IPS-18c (cell line): ENCODE measurements around the gene THPO.

Source experiments
- H3K4me3 ChIP-seq: 2 replicates; pipeline ENCODE4 v1.7.0; 2013; ENCODE audit warnings: low read depth, mild to moderate bottlenecking, low read length, moderate library complexity; ENCODE audit not compliant: insufficient read depth
- H3K9me3 ChIP-seq: one replicate; pipeline ENCODE4 v1.6.1; 2013; ENCODE audit warnings: mild to moderate bottlenecking, low read length, moderate library complexity; ENCODE audit not compliant: control insufficient read depth, insufficient read depth

The THPO gene

DNA sequence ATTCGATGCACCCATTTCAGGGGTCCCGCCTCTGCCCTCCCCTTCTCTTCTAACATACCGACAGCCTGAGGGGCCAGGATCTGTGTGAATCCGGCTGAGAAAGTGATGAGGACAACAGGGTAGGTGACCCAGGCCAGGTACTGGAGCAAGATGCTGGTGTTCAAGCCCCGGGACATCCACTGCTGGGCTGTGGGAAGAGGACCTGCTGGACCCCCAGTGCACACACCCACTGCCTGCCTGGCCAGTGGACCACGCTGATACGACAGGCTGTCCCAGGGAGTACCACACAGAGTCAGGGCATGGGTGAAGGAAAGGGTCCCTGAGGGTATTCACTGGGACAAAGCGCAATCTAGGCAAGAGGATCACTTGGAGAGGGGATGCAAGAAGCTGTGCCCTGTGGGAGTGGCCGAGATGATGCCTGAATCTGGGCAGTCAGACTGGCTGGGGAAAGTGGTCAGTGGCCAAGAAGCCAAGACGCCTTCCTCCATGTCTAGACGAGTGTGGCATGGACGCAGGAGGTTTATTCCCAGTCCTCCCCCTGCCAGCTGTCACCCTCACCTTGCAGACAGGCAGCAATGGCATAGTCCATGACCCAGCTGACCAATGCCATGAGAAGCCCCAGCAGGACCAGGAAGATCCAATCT, 19.8 kb downstream of the THPO start:
- Histone ChIP-seq H3K4me3 (no peak overlapping the region), H3K9me3 (no peaks in the 10 kb centered on the region)

GRCh38 chr3:184357248-184358123, 20.5 kb downstream of the THPO start:
- Histone ChIP-seq H3K4me3 (no peak overlapping the region), H3K9me3 (no peaks in the 10 kb centered on the region)

GRCh38 chr3:184355261-184356040, 22.6 kb downstream of the THPO start:
- no peak overlapping the region for H3K4me3 ChIP-seq

GRCh38 chr3:184354754-184355153, 23.3 kb downstream of the THPO start:
- H3K9me3 ChIP-seq: no peaks in the 10 kb centered on the region

More at GRCh38 chr3:184355261-184356040, 22.6 kb downstream of the THPO start:
- H3K9me3 ChIP-seq: no peaks in the 10 kb centered on the region

GRCh38 chr3:184354121-184354728, 23.8 kb downstream of the THPO start:
- no peak overlapping the region for H3K4me3 ChIP-seq
- no peaks in the 10 kb centered on the region for H3K9me3 ChIP-seq

More at GRCh38 chr3:184354754-184355153, 23.3 kb downstream of the THPO start:
- H3K4me3 ChIP-seq: no peak overlapping the region

- Histone ChIP-seq H3K4me3 (no peak overlapping the region), H3K9me3 (no peaks in the 10 kb centered on the region)
Observed at GRCh38 chr3:184353546-184353941, 24.5 kb downstream of the THPO start.

DNA sequence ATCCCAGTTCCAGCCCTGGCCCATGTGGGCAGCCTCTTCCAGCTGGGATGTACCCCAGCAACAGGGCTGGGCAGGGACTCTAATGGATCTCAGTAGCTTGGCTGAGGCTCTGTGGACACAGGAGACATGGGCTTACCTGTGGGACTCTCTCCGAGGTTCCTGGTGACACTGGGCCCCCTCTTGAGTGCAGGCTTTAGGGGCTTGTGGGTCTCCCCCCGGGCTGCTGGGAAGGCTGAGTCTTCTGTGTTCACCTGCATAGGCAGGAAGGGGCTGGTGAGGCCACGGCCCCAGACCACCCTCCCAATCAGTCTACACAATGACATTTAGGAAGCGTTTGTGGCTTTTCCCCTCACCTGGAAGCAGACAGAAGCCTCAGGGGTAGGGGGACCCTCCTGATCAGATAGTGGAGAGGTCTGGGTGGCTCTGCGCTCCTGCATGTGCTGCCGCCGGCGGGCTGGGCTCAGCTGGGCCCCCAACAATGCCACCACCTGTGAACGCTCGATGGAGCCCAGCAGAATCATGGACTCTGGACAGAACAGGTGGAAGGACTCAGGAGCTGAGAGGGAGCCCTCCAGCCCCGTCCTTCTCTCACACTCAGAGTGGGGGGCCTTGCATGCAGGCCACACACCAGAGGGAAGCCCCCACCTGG, 25.0 kb downstream of the THPO start:
- no peak overlapping the region for H3K4me3 ChIP-seq
- H3K9me3 ChIP-seq: no peaks in the 10 kb centered on the region

- no peaks in the 10 kb centered on the region for H3K9me3 ChIP-seq
- no peak overlapping the region for H3K4me3 ChIP-seq
Observed at GRCh38 chr3:184352149-184352785, 25.7 kb downstream of the THPO start.

DNA sequence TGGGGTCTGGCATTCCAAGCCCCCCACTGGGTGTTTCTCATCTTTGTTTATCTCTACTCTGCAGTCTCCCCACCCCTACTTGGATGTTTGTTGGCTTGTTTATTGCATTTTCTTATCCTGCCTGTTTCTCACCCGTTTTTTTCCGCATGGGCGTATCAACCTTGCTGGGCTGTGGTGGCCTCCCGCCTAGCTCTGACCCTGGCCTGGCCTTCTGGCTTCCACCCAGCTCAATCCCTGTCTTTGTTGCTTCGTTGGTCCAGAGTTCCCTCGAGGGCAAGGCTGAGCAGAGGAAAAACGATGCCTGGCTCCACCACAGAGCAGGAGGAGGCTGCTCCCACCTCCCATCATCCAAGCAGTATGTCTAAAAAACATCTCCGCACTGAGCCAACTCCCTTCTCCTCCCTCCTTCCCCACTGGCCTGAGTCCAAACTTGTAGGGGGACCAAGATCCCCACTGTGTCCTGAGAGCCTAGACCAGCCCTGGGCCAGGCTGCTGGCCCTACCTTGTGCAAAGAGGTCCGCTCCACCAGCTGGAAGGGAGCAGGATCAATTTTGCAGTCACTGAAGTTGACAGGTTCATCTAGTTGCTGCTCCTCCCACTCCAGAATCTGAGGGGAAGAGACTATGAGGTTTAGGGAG, 26.4 kb downstream of the THPO start:
- H3K4me3 ChIP-seq: no peak overlapping the region
- H3K9me3 ChIP-seq: no peaks in the 10 kb centered on the region

GRCh38 chr3:184350618-184351017, 27.4 kb downstream of the THPO start:
- H3K9me3 ChIP-seq: no peaks in the 10 kb centered on the region
- H3K4me3 ChIP-seq: no peak overlapping the region

DNA sequence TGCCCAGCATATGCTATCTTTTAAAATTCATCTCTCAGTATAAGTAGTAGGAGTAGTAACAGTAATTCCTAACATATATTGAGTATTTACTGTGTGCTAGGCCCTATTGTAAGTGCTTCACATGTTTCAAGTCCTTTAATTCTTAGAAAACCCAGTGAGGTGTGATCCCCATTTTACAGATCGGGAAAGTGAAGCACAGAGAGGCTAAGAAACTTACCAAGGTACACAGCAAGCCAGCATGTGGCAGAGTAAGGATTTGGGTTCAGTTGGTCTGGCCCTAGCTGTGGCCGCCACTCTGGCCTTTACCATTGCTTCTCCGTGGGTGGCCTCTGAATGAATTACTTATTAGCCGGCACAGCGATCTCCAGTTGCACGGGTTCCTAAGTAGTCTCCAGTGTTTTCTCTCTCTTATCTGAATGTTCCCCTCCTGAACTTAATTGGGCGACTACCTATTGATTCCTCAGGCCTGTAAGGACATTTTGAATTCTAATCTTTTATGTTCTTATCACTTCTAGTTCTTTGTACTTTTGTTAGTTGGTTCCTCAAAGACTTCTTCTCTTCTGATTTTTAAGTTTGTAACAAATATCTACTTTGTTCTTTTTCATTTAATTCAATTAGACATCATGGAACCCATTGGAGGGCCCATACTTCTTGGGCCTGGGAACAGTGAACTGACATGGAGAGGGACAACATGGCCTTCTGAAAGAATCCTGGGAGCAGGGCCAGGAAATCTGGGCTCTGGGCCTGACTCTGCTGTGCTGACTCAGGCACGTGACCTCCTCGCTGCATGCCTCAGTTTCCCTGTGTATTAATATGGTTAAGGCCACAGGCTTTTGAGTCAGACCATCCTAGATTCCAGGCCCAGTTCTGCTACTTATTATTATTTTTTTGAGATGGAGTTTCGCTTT, 28.2 kb downstream of the THPO start:
- Histone ChIP-seq H3K9me3 (no peaks in the 10 kb centered on the region), H3K4me3 (no peak overlapping the region)

DNA sequence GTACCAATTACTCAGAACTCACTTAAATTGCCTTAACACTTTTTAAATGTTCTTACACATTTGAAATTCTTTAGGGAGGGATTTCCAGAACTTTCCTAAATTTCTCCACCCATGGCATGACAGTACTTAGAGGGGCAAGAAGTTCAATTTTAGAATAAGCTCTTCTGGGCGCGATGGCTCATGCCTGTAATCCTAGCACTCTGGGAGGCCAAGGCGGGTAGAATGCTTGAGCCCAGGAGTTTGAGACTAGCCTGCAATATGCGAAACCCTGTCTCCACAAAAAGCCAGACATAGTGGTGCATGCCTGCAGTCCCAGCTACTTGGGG, 30.0 kb downstream of the THPO start:
- H3K4me3 ChIP-seq: no peak overlapping the region

DNA sequence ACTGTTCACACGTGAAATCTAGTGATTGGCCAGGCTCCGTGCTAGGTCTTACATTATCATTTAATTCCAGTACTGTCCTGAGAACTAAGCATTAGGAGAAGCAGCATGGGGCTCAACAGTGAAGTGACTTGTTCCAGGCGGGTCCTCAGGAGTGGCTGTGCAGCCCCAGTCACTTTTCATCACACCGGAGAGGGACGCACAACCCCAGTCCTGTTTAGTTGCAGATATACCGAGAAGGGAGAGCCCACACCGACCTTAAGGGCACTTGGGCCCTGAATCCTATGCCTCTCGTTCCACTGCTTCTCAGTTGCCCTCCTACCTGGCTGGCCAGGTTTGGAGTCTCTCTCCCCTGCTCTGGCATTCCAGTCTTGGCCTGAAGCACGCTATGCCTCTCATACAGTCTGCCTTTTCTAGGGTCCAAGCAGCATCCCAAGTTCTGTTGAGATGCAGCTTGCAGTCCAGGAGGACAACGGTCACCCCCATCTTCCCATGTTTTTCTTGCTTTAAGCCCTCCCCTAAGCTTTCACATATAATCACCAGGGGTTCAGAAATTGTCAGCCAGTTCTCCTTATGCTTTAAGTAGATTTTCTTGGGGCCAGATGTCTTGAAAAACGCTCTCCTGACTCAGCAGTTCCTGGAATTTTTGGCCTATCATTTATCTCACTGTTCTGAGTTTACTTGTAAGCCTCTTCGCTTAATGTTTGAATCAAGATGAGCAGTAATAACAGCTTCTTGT, 30.5 kb downstream of the THPO start:
- no peak overlapping the region for H3K4me3 ChIP-seq
- H3K9me3 ChIP-seq: no peaks in the 10 kb centered on the region

More for the DNA sequence above, 30.0 kb downstream of the THPO start:
- H3K9me3 ChIP-seq: no peaks in the 10 kb centered on the region

DNA sequence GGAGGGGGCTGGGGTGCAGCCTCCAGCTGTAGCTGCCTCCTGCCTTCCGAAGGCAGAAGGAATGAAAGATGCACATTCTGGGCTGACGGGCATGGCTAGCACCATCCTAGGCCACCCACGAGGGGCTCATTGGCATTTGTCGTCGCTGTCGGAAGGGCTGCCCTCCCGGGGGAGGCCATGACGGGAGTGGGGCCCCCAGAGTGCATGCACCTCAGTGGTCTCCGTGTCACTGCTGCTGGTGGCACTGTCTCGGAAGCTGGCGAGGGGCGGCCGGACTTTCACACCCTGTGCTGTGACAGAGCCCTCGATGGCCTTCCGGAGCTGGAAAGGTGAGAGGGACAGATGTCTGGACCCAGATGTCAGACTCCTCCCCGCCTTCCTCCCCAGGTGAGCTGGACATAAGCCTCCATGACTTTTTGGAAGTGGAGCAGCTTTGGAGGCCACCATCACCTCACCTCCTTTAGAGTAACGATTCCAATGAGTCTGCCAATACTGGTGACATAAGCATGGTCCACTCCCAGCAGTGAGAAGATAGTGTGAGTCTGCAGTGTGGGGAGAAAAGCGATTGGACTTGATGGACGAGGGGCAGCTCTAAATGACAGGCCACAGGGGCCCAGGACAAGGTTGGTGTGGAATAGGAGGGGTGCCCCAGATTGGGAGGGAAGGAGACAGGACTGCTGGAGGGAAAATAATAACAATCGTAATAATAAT, 31.4 kb downstream of the THPO start:
- no peaks in the 10 kb centered on the region for H3K9me3 ChIP-seq
- H3K4me3 ChIP-seq: no peak overlapping the region
